GM12875 (cell line): ENCODE results near the gene ZBTB16.

Experiments
- H3K4me3 ChIP-seq: one replicate; pipeline ENCODE4 v1.5.1; 2011; ENCODE audit warnings: low read depth, low read length, control low read depth
- TF ChIP-seq, protein P1 (sequence below): IDR thresholded peaks from 2 replicates; pipeline ENCODE4 v1.5.1; 2011; ENCODE audit warnings: low read depth, mild to moderate bottlenecking, control low read depth, inconsistent platforms, low read length, moderate library complexity, borderline replicate concordance; ENCODE audit not compliant: insufficient read depth

The ZBTB16 gene

GRCh38 chr11:114059278-114059983 lies at the start of gene ZBTB16:
ZBTB16 (plus strand) TSS chr11:114059711; CDS start chr11:114063301, 3,590 bp downstream.
- TF ChIP-seq, protein P1, sequence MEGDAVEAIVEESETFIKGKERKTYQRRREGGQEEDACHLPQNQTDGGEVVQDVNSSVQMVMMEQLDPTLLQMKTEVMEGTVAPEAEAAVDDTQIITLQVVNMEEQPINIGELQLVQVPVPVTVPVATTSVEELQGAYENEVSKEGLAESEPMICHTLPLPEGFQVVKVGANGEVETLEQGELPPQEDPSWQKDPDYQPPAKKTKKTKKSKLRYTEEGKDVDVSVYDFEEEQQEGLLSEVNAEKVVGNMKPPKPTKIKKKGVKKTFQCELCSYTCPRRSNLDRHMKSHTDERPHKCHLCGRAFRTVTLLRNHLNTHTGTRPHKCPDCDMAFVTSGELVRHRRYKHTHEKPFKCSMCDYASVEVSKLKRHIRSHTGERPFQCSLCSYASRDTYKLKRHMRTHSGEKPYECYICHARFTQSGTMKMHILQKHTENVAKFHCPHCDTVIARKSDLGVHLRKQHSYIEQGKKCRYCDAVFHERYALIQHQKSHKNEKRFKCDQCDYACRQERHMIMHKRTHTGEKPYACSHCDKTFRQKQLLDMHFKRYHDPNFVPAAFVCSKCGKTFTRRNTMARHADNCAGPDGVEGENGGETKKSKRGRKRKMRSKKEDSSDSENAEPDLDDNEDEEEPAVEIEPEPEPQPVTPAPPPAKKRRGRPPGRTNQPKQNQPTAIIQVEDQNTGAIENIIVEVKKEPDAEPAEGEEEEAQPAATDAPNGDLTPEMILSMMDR = no peak
- H3K4me3 ChIP-seq = no peak within 1 kb of the TSS

- TF ChIP-seq, protein P1 = no peak
- no peak overlapping the region for H3K4me3 ChIP-seq
These were observed 48.6 kb upstream of the ZBTB16 start for GRCh38 chr11:114010931-114011330.

DNA sequence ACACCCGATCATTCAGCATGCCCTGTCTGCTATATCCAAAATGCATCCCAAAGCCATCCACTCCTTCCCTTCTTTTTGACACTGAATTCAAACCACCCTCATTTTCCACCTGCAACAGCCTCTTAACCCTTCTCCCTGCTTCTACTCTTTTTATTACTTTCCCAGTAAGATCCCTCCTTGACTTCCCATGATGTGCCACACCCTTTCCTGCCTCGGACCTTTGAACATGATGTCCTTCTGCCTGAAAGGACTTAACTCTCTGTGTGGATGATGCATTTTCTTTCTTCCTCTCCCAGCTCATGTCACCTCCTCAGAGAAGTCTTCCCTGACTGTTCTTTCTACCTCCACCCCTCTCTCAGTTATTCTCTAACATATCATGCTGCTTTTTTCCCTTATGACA lies 48.1 kb upstream of the ZBTB16 start:
- no peak overlapping the region for H3K4me3 ChIP-seq
- TF ChIP-seq, protein P1 = no peak

DNA sequence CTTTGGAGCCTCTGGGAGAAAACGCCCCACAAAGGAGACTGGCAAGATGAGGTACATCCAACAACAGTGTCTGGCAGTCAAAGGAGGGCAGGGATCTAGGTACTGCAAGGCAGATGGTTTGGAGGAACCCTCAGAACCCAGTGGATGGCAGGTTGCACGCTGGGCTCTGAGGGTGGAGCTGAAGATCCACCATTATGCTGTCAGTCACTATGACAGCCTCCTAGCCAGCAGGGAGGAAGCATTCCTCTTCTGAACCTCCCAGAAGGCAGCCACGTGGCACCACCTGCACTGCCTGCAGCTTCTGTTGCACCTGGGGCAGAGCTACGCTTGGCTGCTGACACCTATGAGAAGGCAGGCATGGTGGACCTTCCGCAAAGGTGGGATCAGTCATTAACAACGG lies 44.4 kb upstream of the ZBTB16 start:
- TF ChIP-seq, protein P1 = no peak
- H3K4me3 ChIP-seq = no peak overlapping the region

GRCh38 chr11:114016986-114017385 lies 42.5 kb upstream of the ZBTB16 start:
- no peak overlapping the region for H3K4me3 ChIP-seq
- TF ChIP-seq, protein P1 = no peak

DNA sequence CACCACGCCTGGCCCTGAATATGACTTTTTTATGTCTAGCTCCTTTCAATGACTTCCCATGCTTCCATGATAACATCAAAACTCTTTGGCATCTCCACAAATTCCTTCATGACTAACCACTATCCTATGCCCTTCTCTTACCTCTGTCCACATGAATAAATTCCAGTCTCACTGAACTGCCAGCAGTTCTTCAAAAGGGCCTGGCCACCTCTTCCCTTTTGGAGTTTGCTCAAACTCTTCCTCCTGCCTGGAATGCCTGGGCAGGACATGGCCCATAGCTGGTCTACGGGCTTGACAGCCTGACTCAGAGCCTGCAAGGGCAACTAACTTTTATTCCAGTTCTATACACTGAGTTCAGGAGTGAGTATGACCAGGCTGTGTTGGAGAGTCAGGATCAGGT lies 41.8 kb upstream of the ZBTB16 start:
- TF ChIP-seq, protein P1 = no peak
- no peak overlapping the region for H3K4me3 ChIP-seq

GRCh38 chr11:114019046-114019445 lies 40.5 kb upstream of the ZBTB16 start:
- TF ChIP-seq, protein P1 = no peak
- no peak overlapping the region for H3K4me3 ChIP-seq
